ENCODE data around the gene TAS2R43. TPM values are rescaled to one million over a fixed set of nuclear protein-coding genes. Genes with fewer than 3 reads are reported as not detected.

The TAS2R43 gene
- total RNA-seq (2014; rRNA removed; shearing (Covaris generic)) (0.63 TPM in 1 of 2 replicates, not detected in the other), polyA plus RNA-seq (2016; fragmentation: Nextera tagmentation; extraction: Ambion mirVana) (not detected in 2 replicates)

- Histone ChIP-seq H3K9me3 (ENCODE audit: low read depth) (no peaks in the 10 kb centered on the region), H3K9me2 (ENCODE audit: insufficient read depth) (no peaks in the 10 kb centered on the region), H4K20me1 (ENCODE audit: insufficient read depth) (no peaks in the 10 kb centered on the region), H3K27me3 (replicated peaks; ENCODE audit: insufficient read depth) (no peaks in the 10 kb centered on the region), H3K9ac (no peak within 1 kb of the TSS), H3F3A (ENCODE audit: insufficient read depth) (no peaks in the 10 kb centered on the region), H3K4me1 (ENCODE audit: insufficient read depth) (no peaks in the 10 kb centered on the region), H3K27ac (no peak within 1 kb of the TSS), H3K4me2 (ENCODE audit: unreplicated experiment) (no peak within 1 kb of the TSS), H3K36me3 (ENCODE audit: low read depth) (no peaks in the 10 kb centered on the region), H2AFZ (no peak within 1 kb of the TSS), H3K4me3 (no peak within 1 kb of the TSS), H3K79me2 (ENCODE audit: insufficient read depth) (no peaks in the 10 kb centered on the region)
- no peak for DNase-seq
- in situ Hi-C loops (cut with MboI) = no loop called here
- 93 to 94% methylated on average over 6 of the region's 6 CpGs for WGBS, 2 experiments (ENCODE audit: low coverage in 1 of 2, low lambda C conversion rate in 2 of 2, missing lambda C conversion rate in 2 of 2)
- TF ChIP-seq EZH2 (IDR thresholded peaks at IDR 0.05; ENCODE audit: insufficient read depth, poor library complexity, severe bottlenecking) (no peak), EZH2phosphoT487 (IDR thresholded peaks at IDR 0.05; ENCODE audit: insufficient read depth, low read depth) (no peak)
Measured at GRCh38 chr12:11092128-11092527, at the start of gene TAS2R43. TAS2R43 (minus strand) TSS chr12:11092313; CDS start chr12:11092229, 84 bp downstream.

GRCh38 chr12:11136075-11136474 is 44.0 kb upstream of the TAS2R43 start:
- TF ChIP-seq EZH2phosphoT487 (IDR thresholded peaks at IDR 0.05; ENCODE audit: insufficient read depth, low read depth) (no peak), EZH2 (IDR thresholded peaks at IDR 0.05; ENCODE audit: insufficient read depth, poor library complexity, severe bottlenecking) (no peak)
- 81 to 86% methylated on average over 2 of the region's 2 CpGs for WGBS, 2 experiments (ENCODE audit: low coverage in 1 of 2, low lambda C conversion rate in 2 of 2, missing lambda C conversion rate in 2 of 2)
- no peak overlapping the region for H3K4me3 ChIP-seq
- H3K27me3 ChIP-seq (replicated peaks; ENCODE audit: insufficient read depth) = no peaks in the 10 kb centered on the region
- H3K9me2 ChIP-seq (ENCODE audit: insufficient read depth) = no peaks in the 10 kb centered on the region
- H3K4me2 ChIP-seq (ENCODE audit: unreplicated experiment) = no peak overlapping the region
- H3K27ac ChIP-seq = no peak overlapping the region
- no peaks in the 10 kb centered on the region for H3K36me3 ChIP-seq (ENCODE audit: low read depth)
- H2AFZ ChIP-seq = no peak overlapping the region
- H3K9me3 ChIP-seq (ENCODE audit: low read depth) = no peaks in the 10 kb centered on the region
- H3K79me2 ChIP-seq (ENCODE audit: insufficient read depth) = peaks cover 96% of the 10 kb centered on the region
- H4K20me1 ChIP-seq (ENCODE audit: insufficient read depth) = no peaks in the 10 kb centered on the region; the same call in 1 of the 2 replicates
- H3K9ac ChIP-seq = no peak overlapping the region
- in situ Hi-C loops (cut with MboI) = no loop called here
- no peaks in the 10 kb centered on the region for H3F3A ChIP-seq (ENCODE audit: insufficient read depth)
- no peaks in the 10 kb centered on the region for H3K4me1 ChIP-seq (ENCODE audit: insufficient read depth)
- DNase-seq = no peak

GRCh38 chr12:11134305-11134704 is 42.2 kb upstream of the TAS2R43 start, which contains the start of gene TAS2R30:
TAS2R30 (minus strand) TSS chr12:11134644; CDS start chr12:11134244, 400 bp downstream.
- no peaks in the 10 kb centered on the region for H3K36me3 ChIP-seq (ENCODE audit: low read depth)
- H3K27me3 ChIP-seq (replicated peaks; ENCODE audit: insufficient read depth) = no peaks in the 10 kb centered on the region
- DNase-seq = no peak
- peaks cover 96% of the 10 kb centered on the region for H3K79me2 ChIP-seq (ENCODE audit: insufficient read depth)
- in situ Hi-C loops (cut with MboI) = no loop called here
- no peaks in the 10 kb centered on the region for H3K9me3 ChIP-seq (ENCODE audit: low read depth)
- no peak within 1 kb of the TSS for H2AFZ ChIP-seq
- H3F3A ChIP-seq (ENCODE audit: insufficient read depth) = no peaks in the 10 kb centered on the region
- no peak within 1 kb of the TSS for H3K4me3 ChIP-seq
- H3K27ac ChIP-seq = no peak within 1 kb of the TSS
- no peaks in the 10 kb centered on the region for H3K9me2 ChIP-seq (ENCODE audit: insufficient read depth)
- no peaks in the 10 kb centered on the region for H3K4me1 ChIP-seq (ENCODE audit: insufficient read depth)
- no peaks in the 10 kb centered on the region; the same call in 1 of the 2 replicates for H4K20me1 ChIP-seq (ENCODE audit: insufficient read depth)
- no peak within 1 kb of the TSS for H3K4me2 ChIP-seq (ENCODE audit: unreplicated experiment)
- TF ChIP-seq EZH2phosphoT487 (IDR thresholded peaks at IDR 0.05; ENCODE audit: insufficient read depth, low read depth) (no peak), EZH2 (IDR thresholded peaks at IDR 0.05; ENCODE audit: insufficient read depth, poor library complexity, severe bottlenecking) (no peak)
- H3K9ac ChIP-seq = no peak within 1 kb of the TSS
- WGBS, 2 experiments (ENCODE audit: low coverage in 1 of 2, low lambda C conversion rate in 2 of 2, missing lambda C conversion rate in 2 of 2) = 78 to 84% methylated on average over 3 of the region's 3 CpGs

- DNase-seq = no peak
- Histone ChIP-seq H3K36me3 (ENCODE audit: low read depth) (no peaks in the 10 kb centered on the region), H3F3A (ENCODE audit: insufficient read depth) (no peaks in the 10 kb centered on the region), H3K9me2 (ENCODE audit: insufficient read depth) (no peaks in the 10 kb centered on the region), H2AFZ (no peak overlapping the region), H3K4me1 (ENCODE audit: insufficient read depth) (no peaks in the 10 kb centered on the region), H3K79me2 (ENCODE audit: insufficient read depth) (peaks cover 95% of the 10 kb centered on the region), H3K4me3 (no peak overlapping the region), H3K27me3 (replicated peaks; ENCODE audit: insufficient read depth) (no peaks in the 10 kb centered on the region), H3K9ac (no peak overlapping the region), H3K4me2 (ENCODE audit: unreplicated experiment) (no peak overlapping the region), H4K20me1 (ENCODE audit: insufficient read depth) (no peaks in the 10 kb centered on the region; the same call in 1 of the 2 replicates), H3K9me3 (ENCODE audit: low read depth) (no peaks in the 10 kb centered on the region), H3K27ac (no peak overlapping the region)
- in situ Hi-C loops (cut with MboI) = no loop called here
- TF ChIP-seq EZH2 (IDR thresholded peaks at IDR 0.05; ENCODE audit: insufficient read depth, poor library complexity, severe bottlenecking) (no peak), EZH2phosphoT487 (IDR thresholded peaks at IDR 0.05; ENCODE audit: insufficient read depth, low read depth) (no peak)
- 76 to 82% methylated on average over 2 of the region's 2 CpGs for WGBS, 2 experiments (ENCODE audit: low coverage in 1 of 2, low lambda C conversion rate in 2 of 2, missing lambda C conversion rate in 2 of 2)
Measured at GRCh38 chr12:11133816-11134215, 41.7 kb upstream of the TAS2R43 start.
